Astrocyte of the spinal cord (primary cell): ENCODE results near the gene TECPR1.
A peak's percentile ranks its signal among the peaks of the same experiment; 100 is the strongest.

ENCODE experiments used
- DNase-seq: peaks from one replicate; pipeline ENCODE4 v3.0.0; 2011; ENCODE audit warnings: low read depth, low spot score
- H3K4me3 ChIP-seq: 2 replicates; pipeline ENCODE4 v1.5.1; 2011; ENCODE audit warnings: low read depth, mild to moderate bottlenecking, low read length, moderate library complexity
- in situ Hi-C: cut with HindIII; loops from 2 replicates; pipeline ENCODE4 v1.10.0; 2017; ENCODE audit warnings: low sequenced_read_pairs
- TF ChIP-seq, protein P1 (sequence below): IDR thresholded peaks from 2 replicates; pipeline ENCODE4 v1.5.1; 2012; ENCODE audit warnings: low read depth, mild to moderate bottlenecking, low read length, inconsistent platforms

The TECPR1 gene

DNA sequence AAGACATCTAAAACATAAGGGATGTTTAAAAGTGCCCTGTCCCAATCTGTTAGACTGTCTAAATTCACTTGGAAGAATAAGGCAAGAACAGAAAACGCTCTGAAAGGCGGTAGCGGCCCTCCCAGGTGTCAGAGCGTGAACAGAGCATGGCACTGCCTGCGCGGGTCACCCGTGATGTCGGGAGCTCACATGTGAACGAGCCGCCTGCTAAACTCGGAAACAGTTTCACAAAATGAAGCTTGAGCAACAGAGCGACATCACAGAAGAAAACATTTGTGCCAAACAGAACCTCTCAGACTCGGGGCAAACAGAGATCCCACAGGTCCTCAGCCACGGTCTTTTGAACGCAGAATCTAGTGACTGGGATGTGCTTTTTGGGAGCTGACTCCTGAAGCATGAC lies 42.3 kb upstream of the TECPR1 start:
- TF ChIP-seq, protein P1, sequence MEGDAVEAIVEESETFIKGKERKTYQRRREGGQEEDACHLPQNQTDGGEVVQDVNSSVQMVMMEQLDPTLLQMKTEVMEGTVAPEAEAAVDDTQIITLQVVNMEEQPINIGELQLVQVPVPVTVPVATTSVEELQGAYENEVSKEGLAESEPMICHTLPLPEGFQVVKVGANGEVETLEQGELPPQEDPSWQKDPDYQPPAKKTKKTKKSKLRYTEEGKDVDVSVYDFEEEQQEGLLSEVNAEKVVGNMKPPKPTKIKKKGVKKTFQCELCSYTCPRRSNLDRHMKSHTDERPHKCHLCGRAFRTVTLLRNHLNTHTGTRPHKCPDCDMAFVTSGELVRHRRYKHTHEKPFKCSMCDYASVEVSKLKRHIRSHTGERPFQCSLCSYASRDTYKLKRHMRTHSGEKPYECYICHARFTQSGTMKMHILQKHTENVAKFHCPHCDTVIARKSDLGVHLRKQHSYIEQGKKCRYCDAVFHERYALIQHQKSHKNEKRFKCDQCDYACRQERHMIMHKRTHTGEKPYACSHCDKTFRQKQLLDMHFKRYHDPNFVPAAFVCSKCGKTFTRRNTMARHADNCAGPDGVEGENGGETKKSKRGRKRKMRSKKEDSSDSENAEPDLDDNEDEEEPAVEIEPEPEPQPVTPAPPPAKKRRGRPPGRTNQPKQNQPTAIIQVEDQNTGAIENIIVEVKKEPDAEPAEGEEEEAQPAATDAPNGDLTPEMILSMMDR, result no peak
- in situ Hi-C loops, result no loop called here
- DNase-seq, result no peak
- H3K4me3 ChIP-seq, result no peak overlapping the region

DNA sequence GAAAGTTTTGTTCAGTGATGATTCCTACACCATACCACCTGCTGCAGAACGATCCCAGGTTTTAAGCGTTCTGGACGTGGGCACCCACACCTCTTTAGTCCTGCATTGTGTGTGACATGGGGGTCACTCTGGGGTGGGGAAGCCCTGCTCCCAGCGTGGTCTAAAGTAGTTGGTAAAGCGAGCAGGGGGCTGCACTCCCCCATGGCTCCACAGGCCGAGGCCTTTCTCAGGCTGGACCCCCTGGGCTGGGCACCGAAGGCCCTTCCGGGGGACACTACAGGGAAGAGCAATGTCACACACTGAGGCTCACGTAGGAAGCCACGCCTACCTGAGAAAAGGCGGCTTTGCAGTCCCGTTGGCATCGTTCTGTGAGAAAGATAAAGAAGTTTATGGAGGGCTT lies 41.7 kb upstream of the TECPR1 start:
- no peak for DNase-seq
- no peak overlapping the region for H3K4me3 ChIP-seq
- in situ Hi-C loops, result no loop called here
- TF ChIP-seq, protein P1, result no peak

- TF ChIP-seq, protein P1, result no peak
- DNase-seq, result no peak
- in situ Hi-C loops, result no loop called here
- H3K4me3 ChIP-seq, result no peak overlapping the region
Measured at GRCh38 chr7:98293265-98293664, 41.2 kb upstream of the TECPR1 start.

DNA sequence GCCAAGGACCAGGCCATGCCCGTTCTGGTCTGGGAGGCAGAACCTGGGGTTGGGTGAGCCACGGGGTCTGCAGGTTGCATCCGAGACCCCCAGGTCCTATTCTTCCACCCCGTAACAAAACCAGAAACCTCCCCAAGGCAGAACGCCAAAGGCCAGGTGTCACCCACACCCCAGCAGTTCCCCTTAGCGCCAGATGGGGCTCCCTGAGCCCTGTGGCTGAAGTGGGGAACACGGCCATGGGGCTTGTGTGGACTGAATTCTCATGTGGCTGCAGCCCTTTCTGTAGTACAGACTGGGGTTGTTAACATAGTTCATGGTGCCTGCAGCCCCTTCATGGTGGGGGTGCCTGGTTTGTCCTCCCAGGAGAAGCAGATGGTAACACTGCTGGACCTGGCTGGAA lies 39.7 kb upstream of the TECPR1 start:
- in situ Hi-C loops, result no loop called here
- no peak for DNase-seq
- TF ChIP-seq, protein P1, result peak; percentile 26
- H3K4me3 ChIP-seq, result no peak overlapping the region

- H3K4me3 ChIP-seq, result no peak overlapping the region
- TF ChIP-seq, protein P1, result no peak
- in situ Hi-C loops, result no loop called here
- no peak for DNase-seq
Measured at GRCh38 chr7:98289333-98289875, 37.4 kb upstream of the TECPR1 start.

- DNase-seq, result no peak
- H3K4me3 ChIP-seq, result no peak overlapping the region
- TF ChIP-seq, protein P1, result no peak
- in situ Hi-C loops, result no loop called here
Measured at GRCh38 chr7:98288064-98288823, 36.2 kb upstream of the TECPR1 start.
